ENCODE results near the gene REPIN1.

REPIN1 gene

DNA sequence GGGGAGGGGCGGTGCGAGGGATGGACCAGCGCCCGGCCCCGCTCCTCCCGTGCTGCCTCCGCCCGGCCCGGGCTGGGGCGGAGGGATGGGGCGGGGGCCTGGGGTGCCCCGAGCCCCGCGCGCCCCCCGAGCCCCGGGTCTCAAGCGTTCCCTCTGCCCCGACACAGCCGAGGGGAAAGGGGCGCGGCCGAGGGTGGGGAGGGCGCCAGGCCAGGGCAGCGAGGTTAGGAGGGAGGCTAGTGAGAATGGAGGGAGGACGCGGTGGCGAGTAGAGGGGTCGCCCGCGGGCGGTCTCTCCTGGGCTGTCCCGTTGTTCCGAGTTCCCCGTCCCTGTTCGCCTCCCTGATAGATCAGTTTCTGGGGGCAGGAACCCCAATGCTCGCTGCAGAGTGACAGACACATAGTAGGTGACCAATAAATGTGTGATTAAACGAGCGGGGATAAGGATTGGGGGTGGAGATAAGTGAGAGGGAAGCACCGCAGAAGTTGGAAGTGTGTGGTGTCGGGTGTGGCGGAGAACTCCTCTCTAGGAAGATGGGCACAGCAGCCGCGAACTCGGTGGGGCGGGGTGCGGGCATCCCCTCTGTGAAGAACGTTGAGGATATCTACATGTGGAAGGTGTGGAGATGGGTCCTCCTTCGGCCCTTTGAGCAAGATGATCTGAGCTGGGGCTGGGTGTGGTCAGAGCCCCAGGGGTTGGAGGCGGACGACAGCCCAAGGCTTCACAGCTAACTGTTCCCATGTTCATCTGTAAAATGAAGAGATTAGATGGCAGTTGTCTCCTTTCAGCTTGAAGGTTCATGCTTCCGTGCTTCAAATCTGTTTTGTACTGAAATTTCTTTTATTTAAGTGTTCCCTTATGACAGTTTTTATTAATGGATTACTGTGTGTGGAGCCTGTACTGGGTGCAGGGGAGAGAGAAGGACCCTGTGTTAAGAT, 11.1 kb downstream of the REPIN1 start (continued):
- TF ChIP-seq HOXD13 (CRISPR knock-in tag; IDR thresholded peaks at IDR 0.05; ENCODE audit: borderline replicate concordance) (no peak), ZNF561 (tag by site-specific recombination; IDR thresholded peaks at IDR 0.05; ENCODE audit: borderline replicate concordance) (no peak), ZNF707 (tag by site-specific recombination; IDR thresholded peaks at IDR 0.05) (no peak), YY2 (tag by site-specific recombination; IDR thresholded peaks at IDR 0.05) (no peak), YY1 (tag by site-specific recombination; IDR thresholded peaks at IDR 0.05) (peak; percentile 17; the same call in 1 of the 2 replicates), SP2 (tag by site-specific recombination; IDR thresholded peaks at IDR 0.05) (peak; percentile 7; the same call in 1 of the 2 replicates), TRIM28 (IDR thresholded peaks at IDR 0.05; ENCODE audit: borderline replicate concordance, low read length) (no peak), GLIS1 (tag by site-specific recombination; IDR thresholded peaks at IDR 0.05) (no peak), GLI2 (tag by site-specific recombination; IDR thresholded peaks at IDR 0.05; ENCODE audit: borderline replicate concordance, low read depth) (no peak), ZNF335 (tag by site-specific recombination; conservative IDR thresholded peaks at IDR 0.05) (peak; percentile 90), ZNF202 (tag by site-specific recombination; IDR thresholded peaks at IDR 0.05; ENCODE audit: borderline replicate concordance) (no peak), ZNF174 (tag by site-specific recombination; IDR thresholded peaks at IDR 0.05) (no peak), ZNF571 (tag by site-specific recombination; IDR thresholded peaks at IDR 0.05) (no peak), ZNF514 (tag by site-specific recombination; IDR thresholded peaks at IDR 0.05) (no peak), ZNF37A (tag by site-specific recombination; IDR thresholded peaks at IDR 0.05) (no peak)
- TF ChIP-seq, protein P1, sequence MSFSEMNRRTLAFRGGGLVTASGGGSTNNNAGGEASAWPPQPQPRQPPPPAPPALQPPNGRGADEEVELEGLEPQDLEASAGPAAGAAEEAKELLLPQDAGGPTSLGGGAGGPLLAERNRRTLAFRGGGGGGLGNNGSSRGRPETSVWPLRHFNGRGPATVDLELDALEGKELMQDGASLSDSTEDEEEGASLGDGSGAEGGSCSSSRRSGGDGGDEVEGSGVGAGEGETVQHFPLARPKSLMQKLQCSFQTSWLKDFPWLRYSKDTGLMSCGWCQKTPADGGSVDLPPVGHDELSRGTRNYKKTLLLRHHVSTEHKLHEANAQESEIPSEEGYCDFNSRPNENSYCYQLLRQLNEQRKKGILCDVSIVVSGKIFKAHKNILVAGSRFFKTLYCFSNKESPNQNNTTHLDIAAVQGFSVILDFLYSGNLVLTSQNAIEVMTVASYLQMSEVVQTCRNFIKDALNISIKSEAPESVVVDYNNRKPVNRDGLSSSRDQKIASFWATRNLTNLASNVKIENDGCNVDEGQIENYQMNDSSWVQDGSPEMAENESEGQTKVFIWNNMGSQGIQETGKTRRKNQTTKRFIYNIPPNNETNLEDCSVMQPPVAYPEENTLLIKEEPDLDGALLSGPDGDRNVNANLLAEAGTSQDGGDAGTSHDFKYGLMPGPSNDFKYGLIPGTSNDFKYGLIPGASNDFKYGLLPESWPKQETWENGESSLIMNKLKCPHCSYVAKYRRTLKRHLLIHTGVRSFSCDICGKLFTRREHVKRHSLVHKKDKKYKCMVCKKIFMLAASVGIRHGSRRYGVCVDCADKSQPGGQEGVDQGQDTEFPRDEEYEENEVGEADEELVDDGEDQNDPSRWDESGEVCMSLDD (tag by site-specific recombination; IDR thresholded peaks at IDR 0.05): 0 out of 2 replicates have a peak, but pooled peaks have one; percentile 48

DNA sequence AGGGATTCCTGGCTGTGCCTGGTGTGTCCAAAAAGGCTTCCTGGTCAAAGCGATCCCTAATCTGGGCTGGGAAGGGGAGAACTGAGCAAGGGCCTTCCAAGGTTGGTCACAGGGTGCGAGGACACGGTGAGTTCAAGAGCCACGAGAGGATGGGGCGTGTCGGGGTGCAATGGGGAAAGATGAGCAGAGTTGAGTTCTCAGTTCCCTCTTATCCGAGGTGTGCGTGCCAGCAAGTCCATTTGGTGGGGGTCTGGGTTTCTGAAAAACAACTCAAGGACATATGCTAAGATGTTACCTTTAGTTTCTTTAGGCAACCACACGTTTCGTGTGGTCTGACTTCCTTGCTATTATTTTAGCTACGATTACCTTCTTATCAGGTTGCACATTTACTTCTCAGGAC, 11.8 kb downstream of the REPIN1 start:
- CTCF ChIA-PET: no interaction called here
- Histone ChIP-seq H3K27ac (ENCODE audit: extremely low read depth, low read depth, low read length) (no peak overlapping the region), H3K36me3 (ENCODE audit: control insufficient read depth in 2 of 2, insufficient read depth in 1 of 2, low read length in 2 of 2) (peaks cover 0 to 4% of the 10 kb centered on the region in 2 experiments; a peak in 1 of 3 replicates), H3K4me1 (ENCODE audit: control insufficient read depth, insufficient read depth, low read length) (peaks cover 3% of the 10 kb centered on the region; the same call in 1 of the 2 replicates), H3K9me3 (ENCODE audit: control insufficient read depth, insufficient read depth, low read depth, low read length) (no peaks in the 10 kb centered on the region), H3K4me3 (ENCODE audit: low read depth, low read length) (no peak overlapping the region; the same call in 1 of the 2 replicates)
- POLR2A ChIA-PET: interaction anchor here (0.6 to 1.3 kb wide), 2 partner anchors 12 to 13 kb away, joined by 6 read pairs; partner anchors contain the start of gene REPIN1
- TF ChIP-seq, protein P2, sequence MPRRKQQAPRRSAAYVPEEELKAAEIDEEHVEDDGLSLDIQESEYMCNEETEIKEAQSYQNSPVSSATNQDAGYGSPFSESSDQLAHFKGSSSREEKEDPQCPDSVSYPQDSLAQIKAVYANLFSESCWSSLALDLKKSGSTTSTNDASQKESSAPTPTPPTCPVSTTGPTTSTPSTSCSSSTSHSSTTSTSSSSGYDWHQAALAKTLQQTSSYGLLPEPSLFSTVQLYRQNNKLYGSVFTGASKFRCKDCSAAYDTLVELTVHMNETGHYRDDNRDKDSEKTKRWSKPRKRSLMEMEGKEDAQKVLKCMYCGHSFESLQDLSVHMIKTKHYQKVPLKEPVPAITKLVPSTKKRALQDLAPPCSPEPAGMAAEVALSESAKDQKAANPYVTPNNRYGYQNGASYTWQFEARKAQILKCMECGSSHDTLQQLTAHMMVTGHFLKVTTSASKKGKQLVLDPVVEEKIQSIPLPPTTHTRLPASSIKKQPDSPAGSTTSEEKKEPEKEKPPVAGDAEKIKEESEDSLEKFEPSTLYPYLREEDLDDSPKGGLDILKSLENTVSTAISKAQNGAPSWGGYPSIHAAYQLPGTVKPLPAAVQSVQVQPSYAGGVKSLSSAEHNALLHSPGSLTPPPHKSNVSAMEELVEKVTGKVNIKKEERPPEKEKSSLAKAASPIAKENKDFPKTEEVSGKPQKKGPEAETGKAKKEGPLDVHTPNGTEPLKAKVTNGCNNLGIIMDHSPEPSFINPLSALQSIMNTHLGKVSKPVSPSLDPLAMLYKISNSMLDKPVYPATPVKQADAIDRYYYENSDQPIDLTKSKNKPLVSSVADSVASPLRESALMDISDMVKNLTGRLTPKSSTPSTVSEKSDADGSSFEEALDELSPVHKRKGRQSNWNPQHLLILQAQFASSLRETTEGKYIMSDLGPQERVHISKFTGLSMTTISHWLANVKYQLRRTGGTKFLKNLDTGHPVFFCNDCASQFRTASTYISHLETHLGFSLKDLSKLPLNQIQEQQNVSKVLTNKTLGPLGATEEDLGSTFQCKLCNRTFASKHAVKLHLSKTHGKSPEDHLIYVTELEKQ (tag by site-specific recombination; IDR thresholded peaks at IDR 0.05; ENCODE audit: borderline replicate concordance): no peak
- TF ChIP-seq ZNF596 (tag by site-specific recombination; IDR thresholded peaks at IDR 0.05) (no peak), ZSCAN30 (tag by site-specific recombination; IDR thresholded peaks at IDR 0.05) (no peak), ZNF335 (tag by site-specific recombination; conservative IDR thresholded peaks at IDR 0.05) (no peak), TRIM28 (IDR thresholded peaks at IDR 0.05; ENCODE audit: borderline replicate concordance, low read length) (no peak), ZNF785 (tag by site-specific recombination; IDR thresholded peaks at IDR 0.05) (no peak), ZNF114 (tag by site-specific recombination; IDR thresholded peaks at IDR 0.05) (no peak), ZFP69B (tag by site-specific recombination; IDR thresholded peaks at IDR 0.05) (no peak), ZSCAN16 (tag by site-specific recombination; IDR thresholded peaks at IDR 0.05) (no peak), ZNF16 (tag by site-specific recombination; IDR thresholded peaks at IDR 0.05; ENCODE audit: low read depth) (no peak), ZNF510 (tag by site-specific recombination; IDR thresholded peaks at IDR 0.05; ENCODE audit: insufficient replicate concordance) (no peak), ZNF121 (tag by site-specific recombination; IDR thresholded peaks at IDR 0.05) (no peak), ZNF2 (tag by site-specific recombination; IDR thresholded peaks at IDR 0.05) (no peak), ZNF223 (tag by site-specific recombination; IDR thresholded peaks at IDR 0.05) (no peak), ZBTB20 (tag by site-specific recombination; IDR thresholded peaks at IDR 0.05) (no peak)
